ENCODE data around the gene CCSER1.

Gene CCSER1

GRCh38 chr4:91025241-91026148 is 898.3 kb downstream of the CCSER1 start:
- Histone ChIP-seq H3F3A (ENCODE audit: insufficient read depth) (no peaks in the 10 kb centered on the region), H3K36me3 (ENCODE audit: low read length) (no peaks in the 10 kb centered on the region), H2AFZ (ENCODE audit: low read depth, low read length, severe bottlenecking) (no peak overlapping the region), H3K4me3 (ENCODE audit: insufficient read depth, low read length, poor library complexity, severe bottlenecking) (no peak overlapping the region), H3K27ac (ENCODE audit: low read depth, low read length) (no peak overlapping the region), H3K9ac (ENCODE audit: low read length) (no peak overlapping the region), H3K9me3 (ENCODE audit: insufficient read depth, low read length) (no peaks in the 10 kb centered on the region), H3K27me3 (ENCODE audit: low read length) (no peaks in the 10 kb centered on the region), H3K4me2 (ENCODE audit: low read depth, low read length, poor library complexity, severe bottlenecking) (no peak overlapping the region), H4K20me1 (ENCODE audit: low read depth, low read length) (no peaks in the 10 kb centered on the region), H3K9me2 (replicated peaks; ENCODE audit: insufficient read depth, low read length) (no peaks in the 10 kb centered on the region), H3K79me2 (ENCODE audit: insufficient read depth, low read length) (no peaks in the 10 kb centered on the region)
- TF ChIP-seq CTCF (IDR thresholded peaks at IDR 0.05; ENCODE audit: insufficient read depth, low read length, poor library complexity, severe bottlenecking), result no peak
- TF ChIP-seq EZH2phosphoT487 (conservative IDR thresholded peaks at IDR 0.05; ENCODE audit: low read length), result no peak

- Histone ChIP-seq H4K20me1 (ENCODE audit: low read depth, low read length) (no peaks in the 10 kb centered on the region), H3K9me2 (replicated peaks; ENCODE audit: insufficient read depth, low read length) (no peaks in the 10 kb centered on the region), H3K4me3 (ENCODE audit: insufficient read depth, low read length, poor library complexity, severe bottlenecking) (no peak overlapping the region), H3K9me3 (ENCODE audit: insufficient read depth, low read length) (no peaks in the 10 kb centered on the region), H3K9ac (ENCODE audit: low read length) (no peak overlapping the region), H3K27ac (ENCODE audit: low read depth, low read length) (no peak overlapping the region), H3K4me2 (ENCODE audit: low read depth, low read length, poor library complexity, severe bottlenecking) (no peak overlapping the region), H3F3A (ENCODE audit: insufficient read depth) (no peaks in the 10 kb centered on the region), H3K27me3 (ENCODE audit: low read length) (no peaks in the 10 kb centered on the region), H2AFZ (ENCODE audit: low read depth, low read length, severe bottlenecking) (no peak overlapping the region), H3K79me2 (ENCODE audit: insufficient read depth, low read length) (no peaks in the 10 kb centered on the region), H3K36me3 (ENCODE audit: low read length) (no peaks in the 10 kb centered on the region)
- TF ChIP-seq CTCF (IDR thresholded peaks at IDR 0.05; ENCODE audit: insufficient read depth, low read length, poor library complexity, severe bottlenecking) (no peak), EZH2phosphoT487 (conservative IDR thresholded peaks at IDR 0.05; ENCODE audit: low read length) (no peak)
Measured at GRCh38 chr4:91028228-91028627, 901.0 kb downstream of the CCSER1 start.

- Histone ChIP-seq H3K27me3 (ENCODE audit: low read length) (no peaks in the 10 kb centered on the region), H3K9me3 (ENCODE audit: insufficient read depth, low read length) (no peaks in the 10 kb centered on the region), H3K9me2 (replicated peaks; ENCODE audit: insufficient read depth, low read length) (no peaks in the 10 kb centered on the region), H3K79me2 (ENCODE audit: insufficient read depth, low read length) (no peaks in the 10 kb centered on the region), H3K36me3 (ENCODE audit: low read length) (no peaks in the 10 kb centered on the region), H3K27ac (ENCODE audit: low read depth, low read length) (no peak overlapping the region), H3F3A (ENCODE audit: insufficient read depth) (no peaks in the 10 kb centered on the region), H4K20me1 (ENCODE audit: low read depth, low read length) (no peaks in the 10 kb centered on the region), H3K4me3 (ENCODE audit: insufficient read depth, low read length, poor library complexity, severe bottlenecking) (no peak overlapping the region), H3K4me2 (ENCODE audit: low read depth, low read length, poor library complexity, severe bottlenecking) (no peak overlapping the region), H3K9ac (ENCODE audit: low read length) (no peak overlapping the region), H2AFZ (ENCODE audit: low read depth, low read length, severe bottlenecking) (no peak overlapping the region)
- TF ChIP-seq CTCF (IDR thresholded peaks at IDR 0.05; ENCODE audit: insufficient read depth, low read length, poor library complexity, severe bottlenecking), result no peak
- no peak for TF ChIP-seq EZH2phosphoT487 (conservative IDR thresholded peaks at IDR 0.05; ENCODE audit: low read length)
Measured at GRCh38 chr4:91031761-91032160, 904.6 kb downstream of the CCSER1 start.

Measured in SU-DHL-6 (cell line).